Keratinocyte (primary cell): ENCODE data around the gene GBP6.

Source experiments
- EZH2 ChIP-seq: IDR thresholded peaks from one replicate; pipeline ENCODE4 v1.6.1; 2012; ENCODE audit warnings: inconsistent platforms, mild to moderate bottlenecking, low read length, moderate library complexity
- TF ChIP-seq, protein P1 (sequence below), 3 experiments: IDR thresholded peaks in 1 of 3; conservative IDR thresholded peaks in 1 of 3; optimal IDR thresholded peaks in 1 of 3; 2 replicates in 2 of 3; 3 replicates in 1 of 3; pipeline versions ENCODE3 to v1.5.1; 2011; ENCODE audit warnings: low read length in 3 of 3, mild to moderate bottlenecking in 3 of 3, moderate library complexity in 2 of 3, control low read depth in 1 of 3, inconsistent platforms in 1 of 3; ENCODE audit not compliant: insufficient read depth in 2 of 3; ENCODE audit errors: extremely low read depth in 1 of 3

DNA sequence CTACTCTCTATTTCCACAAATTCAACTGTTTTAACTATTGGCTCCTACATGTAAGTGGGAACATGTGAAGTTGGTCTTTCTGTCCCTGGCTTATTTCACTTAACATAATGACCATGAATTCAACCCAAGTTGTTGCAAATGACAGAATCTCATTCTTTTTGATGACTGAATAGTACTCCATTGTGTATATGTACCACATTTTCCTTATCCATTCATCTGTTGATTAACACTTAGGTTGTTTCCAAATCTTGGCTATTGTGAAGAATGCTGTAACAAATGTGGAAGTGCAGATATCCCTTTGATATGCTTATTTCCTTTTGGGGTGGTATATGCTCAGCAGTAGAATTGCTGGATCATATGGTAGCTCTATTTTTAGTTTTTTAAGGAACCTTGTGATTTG lies 33.0 kb downstream of the GBP6 start:
- TF ChIP-seq, protein P1, sequence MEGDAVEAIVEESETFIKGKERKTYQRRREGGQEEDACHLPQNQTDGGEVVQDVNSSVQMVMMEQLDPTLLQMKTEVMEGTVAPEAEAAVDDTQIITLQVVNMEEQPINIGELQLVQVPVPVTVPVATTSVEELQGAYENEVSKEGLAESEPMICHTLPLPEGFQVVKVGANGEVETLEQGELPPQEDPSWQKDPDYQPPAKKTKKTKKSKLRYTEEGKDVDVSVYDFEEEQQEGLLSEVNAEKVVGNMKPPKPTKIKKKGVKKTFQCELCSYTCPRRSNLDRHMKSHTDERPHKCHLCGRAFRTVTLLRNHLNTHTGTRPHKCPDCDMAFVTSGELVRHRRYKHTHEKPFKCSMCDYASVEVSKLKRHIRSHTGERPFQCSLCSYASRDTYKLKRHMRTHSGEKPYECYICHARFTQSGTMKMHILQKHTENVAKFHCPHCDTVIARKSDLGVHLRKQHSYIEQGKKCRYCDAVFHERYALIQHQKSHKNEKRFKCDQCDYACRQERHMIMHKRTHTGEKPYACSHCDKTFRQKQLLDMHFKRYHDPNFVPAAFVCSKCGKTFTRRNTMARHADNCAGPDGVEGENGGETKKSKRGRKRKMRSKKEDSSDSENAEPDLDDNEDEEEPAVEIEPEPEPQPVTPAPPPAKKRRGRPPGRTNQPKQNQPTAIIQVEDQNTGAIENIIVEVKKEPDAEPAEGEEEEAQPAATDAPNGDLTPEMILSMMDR (optimal IDR thresholded peaks at IDR 0.05 in 1 of 3, IDR thresholded peaks at IDR 0.05 in 1 of 3, conservative IDR thresholded peaks at IDR 0.05 in 1 of 3; ENCODE audit: extremely low read depth in 1 of 3, insufficient read depth in 2 of 3, low read length in 3 of 3), result no peak
- no peak for TF ChIP-seq EZH2
